GM06990 (cell line): Measurements from ENCODE around the gene ACTRT2.

ENCODE experiments used
- DNase-seq: peaks from one replicate; pipeline ENCODE4 v3.0.0-alpha.2; 2011; ENCODE audit not compliant: insufficient read length; ENCODE audit errors: extremely low read depth
- H3K27me3 ChIP-seq: replicated peaks from 2 replicates; pipeline ENCODE4 v1.6.0; 2011; ENCODE audit warnings: low read length; ENCODE audit not compliant: control insufficient read depth, insufficient read depth
- H3K36me3 ChIP-seq: 2 replicates; pipeline ENCODE4 v1.5.1; 2011; ENCODE audit warnings: low read length; ENCODE audit not compliant: control insufficient read depth, insufficient read depth
- H3K4me3 ChIP-seq: replicated peaks from 2 replicates; pipeline ENCODE4 v1.5.1; 2011; ENCODE audit warnings: low read depth, mild to moderate bottlenecking, control low read depth, low read length
- CTCF ChIP-seq: IDR thresholded peaks from 2 replicates; pipeline ENCODE4 v1.5.1; 2011; ENCODE audit warnings: low read length, control low read depth, mild to moderate bottlenecking, inconsistent platforms; ENCODE audit not compliant: insufficient read depth, poor library complexity, severe bottlenecking

ACTRT2 gene

GRCh38 chr1:3022976-3023375 lies 1.7 kb downstream of the ACTRT2 start:
- H3K27me3 ChIP-seq = no peaks in the 10 kb centered on the region
- no peak for TF ChIP-seq CTCF
- no peak for DNase-seq
- no peak overlapping the region for H3K4me3 ChIP-seq
- H3K36me3 ChIP-seq = no peaks in the 10 kb centered on the region

- H3K27me3 ChIP-seq = no peaks in the 10 kb centered on the region
- TF ChIP-seq CTCF = no peak
- H3K36me3 ChIP-seq = no peaks in the 10 kb centered on the region
- no peak overlapping the region for H3K4me3 ChIP-seq
- DNase-seq = no peak
Measured at GRCh38 chr1:3024019-3024418, 2.8 kb downstream of the ACTRT2 start.

GRCh38 chr1:3024588-3024987 lies 3.3 kb downstream of the ACTRT2 start:
- no peak for DNase-seq
- H3K4me3 ChIP-seq = no peak overlapping the region
- H3K36me3 ChIP-seq = no peaks in the 10 kb centered on the region
- no peak for TF ChIP-seq CTCF
- H3K27me3 ChIP-seq = no peaks in the 10 kb centered on the region

GRCh38 chr1:3026124-3026523 lies 4.9 kb downstream of the ACTRT2 start:
- Histone ChIP-seq H3K27me3 (no peaks in the 10 kb centered on the region), H3K36me3 (no peaks in the 10 kb centered on the region), H3K4me3 (no peak overlapping the region)
- DNase-seq = no peak
- no peak for TF ChIP-seq CTCF

GRCh38 chr1:3026581-3027391 lies 5.5 kb downstream of the ACTRT2 start:
- TF ChIP-seq CTCF = no peak
- Histone ChIP-seq H3K27me3 (no peaks in the 10 kb centered on the region), H3K36me3 (no peaks in the 10 kb centered on the region), H3K4me3 (no peak overlapping the region)
- DNase-seq = no peak
